ENCODE data around the gene TRIM24. TPM values are rescaled to one million over a fixed set of nuclear protein-coding genes. Genes with fewer than 3 reads are reported as not detected.
"Not testable (repeated sequence)": the region's sequence is repeated elsewhere in the genome, so short reads cannot be mapped to it uniquely, and the experiment has no call there.

Gene TRIM24
- 10 to 100 TPM; 14.1 to 16.0 TPM for total RNA-seq
- polyA plus RNA-seq (2013, experiment 1 of 2): 9.9 TPM
- polyA plus RNA-seq (2013, experiment 2 of 2): 11.8 TPM
- 17.7 to 65.3 (median 38.5) reads per million in 172 experiments for total RNA-seq

GRCh38 chr7:138460176-138460648 is at the start of gene TRIM24:
Gene TRIM24 (plus strand): TSS chr7:138460259. CDS start chr7:138460549, 290 bp downstream.
- Histone ChIP-seq H3K4me1 (ENCODE audit: insufficient read depth, low read length) (peaks cover 18% of the 10 kb centered on the region), H3K27me3 (ENCODE audit: control insufficient read depth in 1 of 2, insufficient read depth in 2 of 2, low read length in 2 of 2) (no peaks in the 10 kb centered on the region), H3K4me3 (ENCODE audit: low read length) (peak within 1 kb of the TSS; percentile 82), H3K9me3 (ENCODE audit: control insufficient read depth in 1 of 2, insufficient read depth in 1 of 2, low read length in 2 of 2) (no peaks in the 10 kb centered on the region), H3K27ac (ENCODE audit: low read depth in 1 of 2, low read length in 2 of 2) (peak within 1 kb of the TSS; percentile 52 to 80), H3K36me3 (ENCODE audit: insufficient read depth, low read length) (no peaks in the 10 kb centered on the region)
- Mint-ChIP-seq H3K9me3 (no peaks in the 10 kb centered on the region), H3K4me3 (peak within 1 kb of the TSS; percentile 94), H3K27ac (peak within 1 kb of the TSS; percentile 83), H3K4me1 (ENCODE audit: low read depth) (peaks cover 29% of the 10 kb centered on the region), H3K27me3 (no peaks in the 10 kb centered on the region), H3K36me3 (ENCODE audit: low read depth) (peaks cover 6% of the 10 kb centered on the region)
- POLR2A ChIA-PET: interaction anchor here (1.0 to 1.2 kb wide), 2 partner anchors 292 to 635 kb away, joined by 3 to 4 read pairs; no protein-coding TSS in a partner anchor
- CTCF ChIA-PET: interaction anchor here (0.7 to 2.2 kb wide), 3 partner anchors 108 to 427 kb away, joined by 3 to 6 read pairs (median 3); no protein-coding TSS in a partner anchor
- intact Hi-C loops (cut with DNase I, micrococcal nuclease): loop anchor here (2.0 to 10.0 kb wide), 5 partner anchors 112 to 645 kb away; partner anchors contain the start of gene ZC3HAV1 (in 1 of the 2)
- peak; percentile 82 for ATAC-seq (ENCODE audit: poor library complexity)
- no peak for TF ChIP-seq CTCF (IDR thresholded peaks at IDR 0.05)
- peak in 1 of 14 experiments; percentile 97 for DNase-seq

- H3K9me3 Mint-ChIP-seq; H3K27me3 ChIP-seq (ENCODE audit: control insufficient read depth in 1 of 2, insufficient read depth in 2 of 2, low read length in 2 of 2); H3K36me3 ChIP-seq (ENCODE audit: insufficient read depth, low read length); H3K4me1 ChIP-seq (ENCODE audit: insufficient read depth, low read length); H3K9me3 ChIP-seq (ENCODE audit: control insufficient read depth in 1 of 2, insufficient read depth in 1 of 2, low read length in 2 of 2); H3K27me3 Mint-ChIP-seq; H3K4me3 Mint-ChIP-seq; H3K36me3 Mint-ChIP-seq (ENCODE audit: low read depth); POLR2A ChIA-PET; H3K4me1 Mint-ChIP-seq (ENCODE audit: low read depth); intact Hi-C loops (cut with DNase I, micrococcal nuclease); DNase-seq; H3K27ac ChIP-seq (ENCODE audit: low read depth in 1 of 2, low read length in 2 of 2); H3K27ac Mint-ChIP-seq; ATAC-seq (ENCODE audit: poor library complexity); H3K4me3 ChIP-seq (ENCODE audit: low read length): not testable (repeated sequence)
- CTCF ChIA-PET: interaction anchor here (0.6 kb wide), 1 partner anchor 8 kb away, joined by 3 read pairs; no protein-coding TSS in a partner anchor
Measured at GRCh38 chr7:138412077-138412476, 48.0 kb upstream of the TRIM24 start.

- H3K9me3 Mint-ChIP-seq; H3K4me3 Mint-ChIP-seq; H3K4me3 ChIP-seq (ENCODE audit: low read length); ATAC-seq (ENCODE audit: poor library complexity); H3K4me1 ChIP-seq (ENCODE audit: insufficient read depth, low read length); H3K4me1 Mint-ChIP-seq (ENCODE audit: low read depth); H3K9me3 ChIP-seq (ENCODE audit: control insufficient read depth in 1 of 2, insufficient read depth in 1 of 2, low read length in 2 of 2); H3K27me3 ChIP-seq (ENCODE audit: control insufficient read depth in 1 of 2, insufficient read depth in 2 of 2, low read length in 2 of 2); DNase-seq; H3K27ac ChIP-seq (ENCODE audit: low read depth in 1 of 2, low read length in 2 of 2); H3K27me3 Mint-ChIP-seq; H3K36me3 Mint-ChIP-seq (ENCODE audit: low read depth); H3K36me3 ChIP-seq (ENCODE audit: insufficient read depth, low read length); intact Hi-C loops (cut with DNase I, micrococcal nuclease); H3K27ac Mint-ChIP-seq; POLR2A ChIA-PET: not testable (repeated sequence)
- CTCF ChIA-PET: interaction anchor here (1.2 kb wide), 1 partner anchor 110 kb away, joined by 5 read pairs; no protein-coding TSS in a partner anchor
Measured at GRCh38 chr7:138412921-138413320, 47.1 kb upstream of the TRIM24 start.

GRCh38 chr7:138417078-138417700 is 42.9 kb upstream of the TRIM24 start:
- POLR2A ChIA-PET: interaction anchor here (0.7 kb wide), 1 partner anchor 316 kb away, joined by 4 read pairs; no protein-coding TSS in a partner anchor

More at GRCh38 chr7:138417078-138417700, 42.9 kb upstream of the TRIM24 start:
- ATAC-seq (ENCODE audit: poor library complexity) (no peak), DNase-seq (no peak)
- intact Hi-C loops (cut with DNase I, micrococcal nuclease): no loop called here
- H3K4me1 ChIP-seq (ENCODE audit: insufficient read depth, low read length): no peaks in the 10 kb centered on the region
- H3K27ac Mint-ChIP-seq: no peak overlapping the region
- H3K36me3 Mint-ChIP-seq (ENCODE audit: low read depth): no peaks in the 10 kb centered on the region
- no peaks in the 10 kb centered on the region for H3K36me3 ChIP-seq (ENCODE audit: insufficient read depth, low read length)
- CTCF ChIA-PET: no interaction called here
- H3K9me3 ChIP-seq (ENCODE audit: control insufficient read depth in 1 of 2, insufficient read depth in 1 of 2, low read length in 2 of 2): peaks cover 0 to 6% of the 10 kb centered on the region in 2 experiments
- no peaks in the 10 kb centered on the region for H3K4me1 Mint-ChIP-seq (ENCODE audit: low read depth)
- H3K4me3 Mint-ChIP-seq: no peak overlapping the region
- no peak for TF ChIP-seq CTCF (IDR thresholded peaks at IDR 0.05)
- peaks cover 4% of the 10 kb centered on the region for H3K9me3 Mint-ChIP-seq
- no peaks in the 10 kb centered on the region for H3K27me3 ChIP-seq (ENCODE audit: control insufficient read depth in 1 of 2, insufficient read depth in 2 of 2, low read length in 2 of 2)
- H3K27me3 Mint-ChIP-seq: peaks cover 7% of the 10 kb centered on the region
- H3K27ac ChIP-seq (ENCODE audit: low read depth in 1 of 2, low read length in 2 of 2): no peak overlapping the region
- no peak overlapping the region for H3K4me3 ChIP-seq (ENCODE audit: low read length)
